ENCODE data around the gene PLEKHM3. TPM values are rescaled to one million over a fixed set of nuclear protein-coding genes. Genes with fewer than 3 reads are reported as not detected.
A peak's percentile ranks its signal among the peaks of the same experiment; 100 is the strongest.

Gene PLEKHM3
- total and polyA plus RNA-seq, 2 of the 13 experiments (the other 11 are each of a cell fraction or from before 2014, with no cell fraction given), result 4.5 to 4.7 TPM

DNA sequence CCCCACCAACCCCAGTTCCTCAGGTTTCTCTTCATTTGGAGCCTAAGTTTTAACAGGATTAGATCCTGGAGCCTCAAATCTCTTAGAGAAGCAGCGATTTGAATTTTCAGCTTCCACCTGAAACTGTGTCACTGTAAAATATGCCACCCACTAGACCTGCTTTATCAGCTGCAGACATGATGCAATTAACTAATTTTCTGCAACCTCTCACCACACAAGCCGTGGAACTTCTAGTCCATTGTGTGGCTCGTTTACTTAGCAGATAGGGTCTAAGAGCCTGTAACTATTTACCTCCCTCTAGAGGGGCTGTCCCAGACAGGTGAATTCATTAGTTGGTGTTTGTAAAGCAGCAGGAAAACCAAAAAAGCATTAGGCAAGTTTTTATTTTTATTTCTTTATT, 224.1 kb downstream of the PLEKHM3 start (continued):
- TF ChIP-seq ZNF205 (CRISPR knock-in tag; IDR thresholded peaks at IDR 0.05) (0 out of 2 replicates have a peak, but pooled peaks have one; percentile 23), SAP130 (CRISPR knock-in tag; IDR thresholded peaks at IDR 0.05; ENCODE audit: low read depth) (0 out of 2 replicates have a peak, but pooled peaks have one; percentile 22), TCF7L2 (IDR thresholded peaks at IDR 0.05; ENCODE audit: low read depth, low read length) (no peak), ZNF235 (CRISPR knock-in tag; IDR thresholded peaks at IDR 0.05; ENCODE audit: borderline replicate concordance) (no peak), SOX6 (IDR thresholded peaks at IDR 0.05) (no peak), SOX6 (CRISPR knock-in tag; IDR thresholded peaks at IDR 0.05) (peak; percentile 90), NCOA2 (CRISPR knock-in tag; IDR thresholded peaks at IDR 0.05) (peak; percentile 39; the same call in 1 of the 2 replicates), RCOR2 (CRISPR knock-in tag; IDR thresholded peaks at IDR 0.05) (peak; percentile 56; the same call in 1 of the 2 replicates), TEAD3 (CRISPR knock-in tag; optimal IDR thresholded peaks at IDR 0.05; ENCODE audit: borderline replicate concordance) (peak; percentile 55), NR2F6 (IDR thresholded peaks at IDR 0.05) (peak; percentile 69), NR2F6 (CRISPR knock-in tag; IDR thresholded peaks at IDR 0.05) (peak; percentile 63), ZNF761 (CRISPR knock-in tag; conservative IDR thresholded peaks at IDR 0.05) (no peak), ZFP36 (IDR thresholded peaks at IDR 0.05; ENCODE audit: borderline replicate concordance, low read depth, low read length, partially characterized antibody) (no peak), ZNF644 (CRISPR knock-in tag; IDR thresholded peaks at IDR 0.05; ENCODE audit: low read depth) (peak; percentile 67), RARA (CRISPR knock-in tag; IDR thresholded peaks at IDR 0.05) (peak; percentile 48; the same call in 1 of the 2 replicates), ZNF792 (CRISPR knock-in tag; IDR thresholded peaks at IDR 0.05) (0 out of 2 replicates have a peak, but pooled peaks have one; percentile 35), DNMT1 (CRISPR knock-in tag; IDR thresholded peaks at IDR 0.05) (no peak), SMAD3 (CRISPR knock-in tag; IDR thresholded peaks at IDR 0.05) (peak; percentile 56; the same call in 1 of the 2 replicates), DMAP1 (CRISPR knock-in tag; IDR thresholded peaks at IDR 0.05) (peak; percentile 39; the same call in 1 of the 2 replicates), ZMYM2 (CRISPR knock-in tag; IDR thresholded peaks at IDR 0.05) (no peak), AHR (CRISPR knock-in tag; IDR thresholded peaks at IDR 0.05) (no peak)
- TF ChIP-seq, protein P1, sequence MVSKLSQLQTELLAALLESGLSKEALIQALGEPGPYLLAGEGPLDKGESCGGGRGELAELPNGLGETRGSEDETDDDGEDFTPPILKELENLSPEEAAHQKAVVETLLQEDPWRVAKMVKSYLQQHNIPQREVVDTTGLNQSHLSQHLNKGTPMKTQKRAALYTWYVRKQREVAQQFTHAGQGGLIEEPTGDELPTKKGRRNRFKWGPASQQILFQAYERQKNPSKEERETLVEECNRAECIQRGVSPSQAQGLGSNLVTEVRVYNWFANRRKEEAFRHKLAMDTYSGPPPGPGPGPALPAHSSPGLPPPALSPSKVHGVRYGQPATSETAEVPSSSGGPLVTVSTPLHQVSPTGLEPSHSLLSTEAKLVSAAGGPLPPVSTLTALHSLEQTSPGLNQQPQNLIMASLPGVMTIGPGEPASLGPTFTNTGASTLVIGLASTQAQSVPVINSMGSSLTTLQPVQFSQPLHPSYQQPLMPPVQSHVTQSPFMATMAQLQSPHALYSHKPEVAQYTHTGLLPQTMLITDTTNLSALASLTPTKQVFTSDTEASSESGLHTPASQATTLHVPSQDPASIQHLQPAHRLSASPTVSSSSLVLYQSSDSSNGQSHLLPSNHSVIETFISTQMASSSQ (IDR thresholded peaks at IDR 0.05; ENCODE audit: low read depth), result peak; percentile 48; the same call in 1 of the 2 replicates
- TF ChIP-seq, protein P1 (CRISPR knock-in tag; IDR thresholded peaks at IDR 0.05; ENCODE audit: borderline replicate concordance), result no peak
- TF ChIP-seq, protein P2, sequence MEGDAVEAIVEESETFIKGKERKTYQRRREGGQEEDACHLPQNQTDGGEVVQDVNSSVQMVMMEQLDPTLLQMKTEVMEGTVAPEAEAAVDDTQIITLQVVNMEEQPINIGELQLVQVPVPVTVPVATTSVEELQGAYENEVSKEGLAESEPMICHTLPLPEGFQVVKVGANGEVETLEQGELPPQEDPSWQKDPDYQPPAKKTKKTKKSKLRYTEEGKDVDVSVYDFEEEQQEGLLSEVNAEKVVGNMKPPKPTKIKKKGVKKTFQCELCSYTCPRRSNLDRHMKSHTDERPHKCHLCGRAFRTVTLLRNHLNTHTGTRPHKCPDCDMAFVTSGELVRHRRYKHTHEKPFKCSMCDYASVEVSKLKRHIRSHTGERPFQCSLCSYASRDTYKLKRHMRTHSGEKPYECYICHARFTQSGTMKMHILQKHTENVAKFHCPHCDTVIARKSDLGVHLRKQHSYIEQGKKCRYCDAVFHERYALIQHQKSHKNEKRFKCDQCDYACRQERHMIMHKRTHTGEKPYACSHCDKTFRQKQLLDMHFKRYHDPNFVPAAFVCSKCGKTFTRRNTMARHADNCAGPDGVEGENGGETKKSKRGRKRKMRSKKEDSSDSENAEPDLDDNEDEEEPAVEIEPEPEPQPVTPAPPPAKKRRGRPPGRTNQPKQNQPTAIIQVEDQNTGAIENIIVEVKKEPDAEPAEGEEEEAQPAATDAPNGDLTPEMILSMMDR (CRISPR knock-in tag; IDR thresholded peaks at IDR 0.05), result peak; percentile 25
- TF ChIP-seq, protein P3, sequence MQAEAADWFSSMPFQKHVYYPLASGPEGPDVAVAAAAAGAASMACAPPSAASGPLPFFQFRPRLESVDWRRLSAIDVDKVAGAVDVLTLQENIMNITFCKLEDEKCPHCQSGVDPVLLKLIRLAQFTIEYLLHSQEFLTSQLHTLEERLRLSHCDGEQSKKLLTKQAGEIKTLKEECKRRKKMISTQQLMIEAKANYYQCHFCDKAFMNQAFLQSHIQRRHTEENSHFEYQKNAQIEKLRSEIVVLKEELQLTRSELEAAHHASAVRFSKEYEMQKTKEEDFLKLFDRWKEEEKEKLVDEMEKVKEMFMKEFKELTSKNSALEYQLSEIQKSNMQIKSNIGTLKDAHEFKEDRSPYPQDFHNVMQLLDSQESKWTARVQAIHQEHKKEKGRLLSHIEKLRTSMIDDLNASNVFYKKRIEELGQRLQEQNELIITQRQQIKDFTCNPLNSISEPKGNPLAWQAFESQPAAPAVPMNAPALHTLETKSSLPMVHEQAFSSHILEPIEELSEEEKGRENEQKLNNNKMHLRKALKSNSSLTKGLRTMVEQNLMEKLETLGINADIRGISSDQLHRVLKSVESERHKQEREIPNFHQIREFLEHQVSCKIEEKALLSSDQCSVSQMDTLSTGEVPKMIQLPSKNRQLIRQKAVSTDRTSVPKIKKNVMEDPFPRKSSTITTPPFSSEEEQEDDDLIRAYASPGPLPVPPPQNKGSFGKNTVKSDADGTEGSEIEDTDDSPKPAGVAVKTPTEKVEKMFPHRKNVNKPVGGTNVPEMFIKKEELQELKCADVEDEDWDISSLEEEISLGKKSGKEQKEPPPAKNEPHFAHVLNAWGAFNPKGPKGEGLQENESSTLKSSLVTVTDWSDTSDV (CRISPR knock-in tag; IDR thresholded peaks at IDR 0.05), result no peak
- TF ChIP-seq, protein P4, sequence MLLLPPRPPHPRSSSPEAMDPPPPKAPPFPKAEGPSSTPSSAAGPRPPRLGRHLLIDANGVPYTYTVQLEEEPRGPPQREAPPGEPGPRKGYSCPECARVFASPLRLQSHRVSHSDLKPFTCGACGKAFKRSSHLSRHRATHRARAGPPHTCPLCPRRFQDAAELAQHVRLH (CRISPR knock-in tag; IDR thresholded peaks at IDR 0.05; ENCODE audit: borderline replicate concordance, low read depth), result no peak

Data from HepG2 (cell line).